B cell (primary cell): ENCODE data around the gene NEDD4. TPM values are rescaled to one million over a fixed set of nuclear protein-coding genes. Genes with fewer than 3 reads are reported as not detected.

Experiments
- ATAC-seq: fragments of 200-7000 bp; cut with Tn5 transposase; one replicate; pipeline ENCODE4 v1.10.0; 2021; ENCODE audit warnings: low read depth, mild to moderate bottlenecking, moderate number of reproducible peaks, moderate library complexity
- CTCF ChIA-PET: fragments of 350-600 bp; sonication (Branson Sonifier 250); formaldehyde crosslinking; loops from one replicate; lab custom pipeline; 2021; ENCODE audit warnings: antibody characterized with exemption, inconsistent platforms; lab: Charles Lee
- POLR2A ChIA-PET: fragments of 350-600 bp; sonication (Branson Sonifier 250); formaldehyde crosslinking; loops from one replicate; lab custom pipeline; 2021; ENCODE audit warnings: antibody characterized with exemption; lab: Charles Lee
- DNase-seq: peaks from one replicate; pipeline ENCODE4 v3.0.0; 2013
- H2AFZ ChIP-seq: 2 replicates; pipeline ENCODE4 v1.6.1; 2012; ENCODE audit warnings: mild to moderate bottlenecking, low read depth, low read length; ENCODE audit not compliant: insufficient read depth, poor library complexity, severe bottlenecking
- H3K27ac ChIP-seq, 2 donors: 1 replicate in 1 of 2; 2 replicates in 1 of 2; pipeline ENCODE4 v1.5.1; 2012 to 2013; ENCODE audit warnings: low read length in 2 of 2, mild to moderate bottlenecking in 2 of 2, moderate library complexity in 1 of 2
- H3K27me3 ChIP-seq, 4 experiments: fragments of 200-600 bp in 1 of 4; sonication (generic) in 1 of 4; replicated peaks in 1 of 4; 1 replicate in 2 of 4; 2 replicates in 2 of 4; pipeline versions ENCODE4 v1.6.1 to v1.7.0; 2013 to 2016; ENCODE audit warnings: low read length in 3 of 4, mild to moderate bottlenecking in 2 of 4, mixed read lengths in 1 of 4, moderate library complexity in 1 of 4; ENCODE audit not compliant: insufficient read depth in 4 of 4, control insufficient read depth in 3 of 4; ENCODE audit errors: control extremely low read depth in 1 of 4
- H3K36me3 ChIP-seq, 2 experiments: replicated peaks in 1 of 2; 1 replicate in 1 of 2; 2 replicates in 1 of 2; pipeline versions ENCODE4 v1.6.1 to v1.7.1; 2013; ENCODE audit warnings: low read length in 1 of 2; ENCODE audit not compliant: insufficient read depth in 2 of 2, control insufficient read depth in 1 of 2; ENCODE audit errors: control extremely low read depth in 1 of 2, extremely low read depth in 1 of 2
- H3K4me1 ChIP-seq, 2 donors: fragments of 200-600 bp in 1 of 2; sonication (generic) in 1 of 2; 1 replicate in 1 of 2; 2 replicates in 1 of 2; pipeline versions ENCODE4 v1.5.1 to v1.6.1; 2013 to 2017; ENCODE audit warnings: low read length in 2 of 2; ENCODE audit not compliant: control insufficient read depth in 2 of 2, insufficient read depth in 2 of 2
- H3K4me2 ChIP-seq: replicated peaks from 2 replicates; pipeline ENCODE3; 2012; ENCODE audit warnings: mild to moderate bottlenecking, low read depth, low read length; ENCODE audit not compliant: poor library complexity, severe bottlenecking
- H3K4me3 ChIP-seq, 5 experiments: fragments of 200-600 bp in 1 of 5; sonication (generic) in 1 of 5; 1 replicate in 3 of 5; 2 replicates in 2 of 5; pipeline versions ENCODE4 v1.5.1 to v1.7.0; 2011 to 2016; ENCODE audit warnings: low read length in 4 of 5, mild to moderate bottlenecking in 4 of 5, low read depth in 2 of 5, control low read depth in 1 of 5, moderate library complexity in 1 of 5; ENCODE audit not compliant: insufficient read depth in 1 of 5; ENCODE audit errors: control extremely low read depth in 1 of 5, extremely low read depth in 1 of 5
- H3K79me2 ChIP-seq: fragments of 200-600 bp; sonication (generic); one replicate; pipeline ENCODE4 v1.6.0; 2016; ENCODE audit warnings: low read length; ENCODE audit not compliant: control insufficient read depth, insufficient read depth
- H3K9ac ChIP-seq: fragments of 200-600 bp; sonication (generic); 2 replicates; pipeline ENCODE4 v1.6.1; 2017; ENCODE audit warnings: mild to moderate bottlenecking, low read length, moderate library complexity
- H3K9me3 ChIP-seq, 3 donors: one replicate each; pipeline versions ENCODE4 v1.6.1 to v1.7.1; 2013; ENCODE audit warnings: low read length in 2 of 3; ENCODE audit not compliant: control insufficient read depth in 2 of 3, insufficient read depth in 1 of 3; ENCODE audit errors: control extremely low read depth in 1 of 3
- H4K20me1 ChIP-seq: 2 replicates; pipeline ENCODE4 v1.6.0; 2012; ENCODE audit warnings: mild to moderate bottlenecking, low read length; ENCODE audit not compliant: insufficient read depth, control insufficient read depth, poor library complexity, severe bottlenecking
- H3K27ac Mint-ChIP-seq: one replicate; pipeline ENCODE4 v1.8.0; 2021; ENCODE audit warnings: mixed read lengths
- H3K27me3 Mint-ChIP-seq: one replicate; pipeline ENCODE4 v1.8.0; 2021; ENCODE audit warnings: mixed read lengths
- H3K4me1 Mint-ChIP-seq: one replicate; pipeline ENCODE4 v1.8.0; 2021; ENCODE audit warnings: mixed read lengths
- H3K4me3 Mint-ChIP-seq: one replicate; pipeline ENCODE4 v1.8.0; 2021; ENCODE audit warnings: mixed read lengths
- H3K9me3 Mint-ChIP-seq: one replicate; pipeline ENCODE4 v1.8.0; 2022; ENCODE audit warnings: mixed read lengths; ENCODE audit not compliant: insufficient read depth
- EZH2 ChIP-seq: IDR thresholded peaks from 2 replicates; pipeline ENCODE4 v1.6.1; 2012; ENCODE audit warnings: borderline replicate concordance, low read depth, mild to moderate bottlenecking, moderate library complexity, low read length; ENCODE audit not compliant: insufficient read depth, poor library complexity, severe bottlenecking
- WGBS: methylation state at CpG from one replicate; pipeline ENCODE4 v1.1.5; 2013; ENCODE audit warnings: missing lambda C conversion rate; ENCODE audit not compliant: insufficient coverage; 5-methylcytosine and 5-hydroxymethylcytosine counted together
- intact Hi-C: fragments of 100-400 bp; cut with micrococcal nuclease; formaldehyde crosslinking; loops from one replicate; pipeline ENCODE4 v1.10.0; 2022
- polyA plus RNA-seq: library from polyadenylated mRNA; depleted of rRNA; stranded (reverse); fragments of >200 nt; gene quantifications from 2 replicates; pipeline ENCODE4 v1.2.3, GENCODE V29; 2012
- total RNA-seq, 2 donors: library from RNA; stranded (reverse); fragments of 120-200 nt in 1 of 2; gene quantifications; 1 replicate in 1 of 2; 2 replicates in 1 of 2; pipeline versions ENCODE4 v1.2.3 to v1.2.4, GENCODE V29; 2013 to 2022
- TF ChIP-seq, protein P1 (sequence below): fragments of 200-600 bp; IDR thresholded peaks from one replicate; pipeline ENCODE4 v1.8.0; 2022; ENCODE audit warnings: antibody characterized with exemption, mild to moderate bottlenecking

The NEDD4 gene
- total and polyA plus RNA-seq, 2 donors (not counting 1 experiment from before 2014, with no cell fraction given), result 0.03 to 2.3 TPM

DNA sequence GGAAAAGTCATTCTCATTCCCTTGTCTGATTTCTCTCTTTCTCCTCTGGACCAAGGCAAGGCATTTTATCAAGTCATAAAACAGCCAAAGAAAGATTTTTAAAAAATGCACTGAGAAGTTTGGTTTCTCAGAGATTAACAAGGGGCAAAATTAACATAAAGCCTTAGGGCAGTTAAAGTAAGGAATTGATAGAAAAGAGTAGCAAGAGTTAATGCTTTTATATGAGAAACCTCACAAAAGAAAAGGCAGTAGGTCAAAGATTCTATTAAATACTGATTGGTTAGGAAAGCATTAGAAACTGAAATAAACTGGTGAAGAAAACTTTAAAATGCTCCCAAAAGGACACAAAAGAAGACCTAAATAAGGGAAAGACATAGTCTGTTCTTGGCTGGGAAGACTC is 129.5 kb downstream of the NEDD4 start:
- no peaks in the 10 kb centered on the region for H4K20me1 ChIP-seq
- H3K4me1 ChIP-seq, result no peaks in the 10 kb centered on the region
- no peaks in the 10 kb centered on the region for H3K36me3 ChIP-seq
- ChIA-PET CTCF (no interaction called here), POLR2A (no interaction called here)
- Mint-ChIP-seq H3K9me3 (no peaks in the 10 kb centered on the region), H3K4me3 (no peak overlapping the region), H3K27ac (no peak overlapping the region), H3K4me1 (no peaks in the 10 kb centered on the region), H3K27me3 (no peaks in the 10 kb centered on the region)
- intact Hi-C loops, result no loop called here
- TF ChIP-seq, protein P1, sequence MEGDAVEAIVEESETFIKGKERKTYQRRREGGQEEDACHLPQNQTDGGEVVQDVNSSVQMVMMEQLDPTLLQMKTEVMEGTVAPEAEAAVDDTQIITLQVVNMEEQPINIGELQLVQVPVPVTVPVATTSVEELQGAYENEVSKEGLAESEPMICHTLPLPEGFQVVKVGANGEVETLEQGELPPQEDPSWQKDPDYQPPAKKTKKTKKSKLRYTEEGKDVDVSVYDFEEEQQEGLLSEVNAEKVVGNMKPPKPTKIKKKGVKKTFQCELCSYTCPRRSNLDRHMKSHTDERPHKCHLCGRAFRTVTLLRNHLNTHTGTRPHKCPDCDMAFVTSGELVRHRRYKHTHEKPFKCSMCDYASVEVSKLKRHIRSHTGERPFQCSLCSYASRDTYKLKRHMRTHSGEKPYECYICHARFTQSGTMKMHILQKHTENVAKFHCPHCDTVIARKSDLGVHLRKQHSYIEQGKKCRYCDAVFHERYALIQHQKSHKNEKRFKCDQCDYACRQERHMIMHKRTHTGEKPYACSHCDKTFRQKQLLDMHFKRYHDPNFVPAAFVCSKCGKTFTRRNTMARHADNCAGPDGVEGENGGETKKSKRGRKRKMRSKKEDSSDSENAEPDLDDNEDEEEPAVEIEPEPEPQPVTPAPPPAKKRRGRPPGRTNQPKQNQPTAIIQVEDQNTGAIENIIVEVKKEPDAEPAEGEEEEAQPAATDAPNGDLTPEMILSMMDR, result no peak
- TF ChIP-seq EZH2, result no peak
- H3K9ac ChIP-seq, result no peak overlapping the region
- ATAC-seq (no peak), DNase-seq (no peak)
- H3K27ac ChIP-seq, result no peak overlapping the region
- H3K79me2 ChIP-seq, result no peaks in the 10 kb centered on the region
- H3K9me3 ChIP-seq, result no peaks in the 10 kb centered on the region
- H3K27me3 ChIP-seq, result no peaks in the 10 kb centered on the region
- no peak overlapping the region for H3K4me3 ChIP-seq
- H2AFZ ChIP-seq, result no peak overlapping the region
- no peak overlapping the region for H3K4me2 ChIP-seq

DNA sequence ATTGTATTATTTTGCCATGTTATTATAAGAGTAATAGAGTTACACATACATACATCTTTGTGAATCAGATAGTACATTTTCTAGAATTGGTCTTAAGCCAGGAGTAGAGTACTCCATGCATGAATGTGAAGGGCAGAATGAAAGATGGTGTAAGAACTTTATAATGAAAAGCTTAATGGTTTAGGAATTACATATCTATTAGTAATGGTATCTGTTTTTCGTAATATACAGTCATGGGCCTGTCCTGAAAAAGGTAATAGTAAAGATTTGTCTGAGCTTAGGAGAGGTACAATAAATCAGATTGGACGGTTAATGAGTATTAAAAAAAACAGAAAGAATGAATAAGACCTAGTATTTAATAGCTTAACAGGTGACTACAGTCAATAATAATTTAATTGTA is 132.3 kb downstream of the NEDD4 start:
- Mint-ChIP-seq H3K9me3 (no peaks in the 10 kb centered on the region), H3K27me3 (no peaks in the 10 kb centered on the region), H3K27ac (no peak overlapping the region), H3K4me3 (no peak overlapping the region), H3K4me1 (no peaks in the 10 kb centered on the region)
- Histone ChIP-seq H3K9me3 (no peaks in the 10 kb centered on the region), H3K4me3 (no peak overlapping the region), H3K36me3 (no peaks in the 10 kb centered on the region), H3K9ac (no peak overlapping the region), H3K27ac (no peak overlapping the region), H3K79me2 (no peaks in the 10 kb centered on the region), H3K4me2 (no peak overlapping the region), H3K4me1 (no peaks in the 10 kb centered on the region), H4K20me1 (no peaks in the 10 kb centered on the region), H2AFZ (no peak overlapping the region), H3K27me3 (no peaks in the 10 kb centered on the region)
- no peak for ATAC-seq
- no peak for TF ChIP-seq EZH2
- no CpG with 5 or more reads among the region's 2 CpGs for WGBS
- intact Hi-C loops, result no loop called here
- ChIA-PET POLR2A (no interaction called here), CTCF (interaction anchor here (1.6 kb wide), 1 partner anchor 16 kb away, joined by 6 read pairs; no protein-coding TSS in a partner anchor)
- no peak for DNase-seq
